ENCODE data around the gene PGC. TPM values are rescaled to one million over a fixed set of nuclear protein-coding genes. Genes with fewer than 3 reads are reported as not detected.

Gene PGC
- total and polyA plus RNA-seq, 12 donors: 0.58 to 2.0 TPM; not detected in 10

DNA sequence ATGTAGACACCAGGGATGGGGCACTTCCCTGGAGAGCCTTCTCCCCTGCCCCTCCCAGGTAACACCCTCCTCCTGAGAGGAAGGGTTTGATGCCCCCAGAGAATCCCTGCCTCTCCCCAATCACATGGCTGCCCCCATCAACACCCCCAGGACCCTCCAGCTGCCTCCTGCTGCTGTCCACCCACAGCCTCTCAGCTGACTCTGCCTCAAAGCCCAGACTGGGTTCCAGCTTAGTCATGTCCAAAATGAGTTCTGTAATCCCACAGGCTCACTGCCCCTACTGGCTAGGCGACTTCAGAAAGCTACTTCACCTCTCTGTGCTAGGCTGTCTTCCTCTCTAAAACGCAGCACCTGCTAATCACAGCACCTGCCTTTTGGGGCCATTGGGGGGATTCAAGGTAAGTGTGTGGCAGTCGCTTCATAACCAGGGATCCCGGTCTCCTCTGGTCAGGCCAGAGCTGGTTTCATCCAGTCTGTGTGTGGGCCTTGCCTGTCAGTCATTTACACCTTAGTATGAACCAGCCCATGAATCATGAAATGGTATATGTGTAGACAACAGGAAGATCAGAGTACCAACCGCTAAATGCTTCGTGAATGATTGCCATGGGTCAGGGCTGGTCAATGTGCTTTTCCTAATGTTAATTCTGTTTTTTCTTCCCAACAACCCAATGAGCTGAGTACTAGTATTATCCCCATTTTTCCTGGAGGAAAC is 52.2 kb downstream of the PGC start:
- Histone ChIP-seq H3K9me3 (no peaks in the 10 kb centered on the region), H3K27me3 (no peaks in the 10 kb centered on the region), H3K27ac (no peak overlapping the region), H3K4me1 (peaks cover 0 to 66% (median 38%) of the 10 kb centered on the region in 9 donors), H3K4me3 (no peak overlapping the region), H3K36me3 (peaks cover 0 to 26% (median 11%) of the 10 kb centered on the region in 9 donors)
- TF ChIP-seq, protein P1, sequence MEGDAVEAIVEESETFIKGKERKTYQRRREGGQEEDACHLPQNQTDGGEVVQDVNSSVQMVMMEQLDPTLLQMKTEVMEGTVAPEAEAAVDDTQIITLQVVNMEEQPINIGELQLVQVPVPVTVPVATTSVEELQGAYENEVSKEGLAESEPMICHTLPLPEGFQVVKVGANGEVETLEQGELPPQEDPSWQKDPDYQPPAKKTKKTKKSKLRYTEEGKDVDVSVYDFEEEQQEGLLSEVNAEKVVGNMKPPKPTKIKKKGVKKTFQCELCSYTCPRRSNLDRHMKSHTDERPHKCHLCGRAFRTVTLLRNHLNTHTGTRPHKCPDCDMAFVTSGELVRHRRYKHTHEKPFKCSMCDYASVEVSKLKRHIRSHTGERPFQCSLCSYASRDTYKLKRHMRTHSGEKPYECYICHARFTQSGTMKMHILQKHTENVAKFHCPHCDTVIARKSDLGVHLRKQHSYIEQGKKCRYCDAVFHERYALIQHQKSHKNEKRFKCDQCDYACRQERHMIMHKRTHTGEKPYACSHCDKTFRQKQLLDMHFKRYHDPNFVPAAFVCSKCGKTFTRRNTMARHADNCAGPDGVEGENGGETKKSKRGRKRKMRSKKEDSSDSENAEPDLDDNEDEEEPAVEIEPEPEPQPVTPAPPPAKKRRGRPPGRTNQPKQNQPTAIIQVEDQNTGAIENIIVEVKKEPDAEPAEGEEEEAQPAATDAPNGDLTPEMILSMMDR (IDR thresholded peaks at IDR 0.05): no peak
- intact Hi-C loops (cut with DNase I): loop anchor here in 3 of 10 donors (5.0 to 10.0 kb wide), 2 partner anchors 37 to 80 kb away; partner anchors contain the start of gene FRS3 (in 2 of the 3)
- DNase-seq: no peak
- no peak for ATAC-seq
- WGBS, 2 donors: 82 to 90% methylated on average over 6 of the region's 6 CpGs

DNA sequence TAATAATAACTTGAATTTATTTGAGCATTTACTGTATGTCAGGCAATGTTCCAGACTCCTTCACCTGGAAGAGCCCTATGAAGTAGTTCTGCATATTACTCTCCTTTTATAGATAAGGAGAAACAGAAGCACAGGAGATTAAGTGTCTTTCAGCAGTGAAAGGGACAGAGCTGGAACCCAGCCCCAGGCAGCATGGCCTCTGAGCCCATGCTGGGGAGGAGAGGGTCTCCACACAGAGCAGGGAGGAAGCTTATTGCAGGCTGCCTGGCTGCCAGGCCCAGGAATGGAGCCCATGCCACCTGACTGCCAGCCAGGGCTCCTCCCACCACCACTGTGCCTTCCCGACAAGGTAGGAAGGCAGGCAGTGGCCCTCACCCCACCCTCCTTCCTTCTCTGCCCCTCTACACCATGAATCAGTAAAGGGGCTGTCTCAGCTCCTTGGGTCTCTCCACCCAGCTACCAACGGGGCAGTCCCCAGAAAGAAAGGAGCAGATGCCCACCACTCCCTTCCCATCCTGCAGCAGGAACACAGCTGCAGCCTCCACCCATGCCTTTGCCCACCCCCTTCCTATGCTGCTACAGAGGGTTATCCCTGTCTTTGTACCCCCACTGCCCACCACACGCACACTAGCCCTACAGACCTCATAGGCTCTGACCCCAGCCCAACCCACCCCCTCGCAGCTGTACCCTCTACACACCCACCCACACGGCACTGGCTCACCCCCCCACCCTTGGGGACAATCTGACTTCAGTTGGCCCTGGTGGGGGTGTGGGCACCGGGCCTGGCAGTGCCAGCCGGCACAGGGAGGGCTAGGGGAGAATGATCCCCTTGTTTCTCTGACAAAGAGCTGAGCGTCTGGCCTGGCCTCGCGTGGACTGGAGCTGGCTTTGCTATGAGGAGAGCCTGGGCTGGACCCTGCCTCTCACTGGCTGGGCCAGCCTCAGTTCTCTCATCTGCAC is 53.6 kb downstream of the PGC start:
- H3K4me3 ChIP-seq: no peak overlapping the region
- DNase-seq (no peak), ATAC-seq (peak in 5 of 8 donors; percentile 27 to 57 (median 46))
- no peak overlapping the region for H3K27ac ChIP-seq
- H3K9me3 ChIP-seq: no peaks in the 10 kb centered on the region
- 70% methylated on average over 10 of the region's 10 CpGs for WGBS, 2 donors
- intact Hi-C loops (cut with DNase I): loop anchor here in 2 of 10 donors (10.0 kb wide), 1 partner anchor 81 kb away; the partner anchor contains the start of gene FRS3 (in 2 of the 2)
- TF ChIP-seq, protein P1 (IDR thresholded peaks at IDR 0.05): no peak
- H3K36me3 ChIP-seq: peaks cover 0 to 40% (median 16%) of the 10 kb centered on the region in 9 donors
- H3K4me1 ChIP-seq: peaks cover 0 to 58% (median 26%) of the 10 kb centered on the region in 9 donors
- H3K27me3 ChIP-seq: no peaks in the 10 kb centered on the region

DNA sequence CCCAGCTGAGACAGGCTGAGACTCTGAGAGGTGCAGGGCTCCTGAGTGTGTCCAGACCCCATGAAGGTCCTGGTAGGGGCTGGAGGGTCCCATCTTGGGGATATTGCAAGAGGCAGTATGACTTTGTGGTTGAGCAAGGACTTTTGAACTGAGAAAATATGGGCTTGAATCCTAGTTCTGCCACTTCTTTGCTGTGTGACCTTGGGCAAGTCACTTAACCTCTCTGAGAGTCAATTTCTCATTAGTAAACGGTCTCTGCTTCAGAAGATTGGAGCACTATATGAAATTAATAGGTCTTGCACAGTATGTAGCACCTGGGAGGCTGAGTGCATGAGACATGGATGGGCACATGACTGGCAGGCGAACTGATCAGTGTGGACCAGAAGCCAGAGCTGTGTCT is 54.5 kb downstream of the PGC start:
- H3K36me3 ChIP-seq: peaks cover 0 to 43% (median 18%) of the 10 kb centered on the region in 9 donors
- ATAC-seq (no peak), DNase-seq (no peak)
- peaks cover 0 to 54% (median 22%) of the 10 kb centered on the region in 9 donors for H3K4me1 ChIP-seq
- no peaks in the 10 kb centered on the region for H3K27me3 ChIP-seq
- intact Hi-C loops (cut with DNase I): loop anchor here in 2 of 10 donors (10.0 kb wide), 1 partner anchor 82 kb away; the partner anchor contains the start of gene FRS3 (in 2 of the 2)
- no peak overlapping the region for H3K4me3 ChIP-seq
- 90 to 93% methylated on average over 2 of the region's 2 CpGs for WGBS, 2 donors
- H3K9me3 ChIP-seq: no peaks in the 10 kb centered on the region
- H3K27ac ChIP-seq: no peak overlapping the region
- TF ChIP-seq, protein P1 (IDR thresholded peaks at IDR 0.05): no peak

DNA sequence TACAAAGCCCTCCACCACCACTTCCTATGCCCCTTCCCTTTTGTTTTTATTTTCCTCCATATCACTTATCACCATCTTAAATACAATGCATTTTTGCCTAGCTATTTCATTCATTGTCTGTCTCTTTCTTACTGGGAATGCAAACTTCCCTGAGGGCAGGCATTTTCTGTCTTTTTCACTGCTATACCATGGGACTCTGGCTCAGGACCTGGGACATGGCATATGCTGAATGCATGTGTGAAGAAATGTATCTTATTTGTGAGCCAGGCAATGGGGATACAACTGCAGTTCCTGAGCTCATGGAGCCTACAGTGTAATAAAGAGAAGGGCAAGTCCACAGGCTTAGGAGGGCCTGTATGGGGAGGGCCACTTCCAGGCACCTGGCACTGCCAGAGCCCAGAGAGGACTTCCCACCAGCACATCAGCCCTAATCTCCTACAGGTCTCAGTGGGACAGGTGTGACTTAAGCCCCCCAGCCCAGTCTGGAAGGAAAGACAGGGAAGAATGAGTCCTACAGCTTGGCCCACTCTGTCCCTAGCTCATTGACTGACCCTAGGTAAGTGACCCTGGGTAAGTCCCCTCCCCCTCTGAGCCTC is 55.0 kb downstream of the PGC start:
- peaks cover 0 to 47% (median 24%) of the 10 kb centered on the region in 9 donors for H3K36me3 ChIP-seq
- no peak for ATAC-seq

More for the DNA sequence above, 55.0 kb downstream of the PGC start:
- no peak for DNase-seq
- TF ChIP-seq, protein P1 (IDR thresholded peaks at IDR 0.05): no peak
- Histone ChIP-seq H3K4me3 (no peak overlapping the region), H3K27ac (no peak overlapping the region), H3K27me3 (no peaks in the 10 kb centered on the region), H3K4me1 (peaks cover 0 to 51% (median 20%) of the 10 kb centered on the region in 9 donors), H3K9me3 (no peaks in the 10 kb centered on the region)
- intact Hi-C loops (cut with DNase I): loop anchor here in 2 of 10 donors (10.0 kb wide), 1 partner anchor 83 kb away; the partner anchor contains the start of gene FRS3 (in 2 of the 2)
